Ishikawa (cell line): ENCODE measurements around the gene ARID4B.

ENCODE experiments used
- CEBPB ChIP-seq: IDR thresholded peaks from 2 replicates; pipeline ENCODE4 v1.6.1; 2012
- EP300 ChIP-seq: IDR thresholded peaks from 2 replicates; pipeline ENCODE4 v1.6.1; 2012; ENCODE audit warnings: borderline replicate concordance
- TCF12 ChIP-seq: IDR thresholded peaks from 2 replicates; pipeline ENCODE4 v1.6.1; 2012; ENCODE audit warnings: low read depth
- YY1 ChIP-seq: IDR thresholded peaks from 2 replicates; pipeline ENCODE4 v1.6.1; 2012; ENCODE audit warnings: low read depth
- ZBTB7A ChIP-seq: IDR thresholded peaks from 2 replicates; pipeline ENCODE4 v1.6.1; 2012; ENCODE audit warnings: low read depth
- TF ChIP-seq, protein P1 (sequence below): IDR thresholded peaks from 2 replicates; pipeline ENCODE4 v1.6.1; 2012; ENCODE audit warnings: low read depth, mild to moderate bottlenecking
- TF ChIP-seq, protein P2 (sequence below): IDR thresholded peaks from 2 replicates; pipeline ENCODE4 v1.6.1; 2012

DNA sequence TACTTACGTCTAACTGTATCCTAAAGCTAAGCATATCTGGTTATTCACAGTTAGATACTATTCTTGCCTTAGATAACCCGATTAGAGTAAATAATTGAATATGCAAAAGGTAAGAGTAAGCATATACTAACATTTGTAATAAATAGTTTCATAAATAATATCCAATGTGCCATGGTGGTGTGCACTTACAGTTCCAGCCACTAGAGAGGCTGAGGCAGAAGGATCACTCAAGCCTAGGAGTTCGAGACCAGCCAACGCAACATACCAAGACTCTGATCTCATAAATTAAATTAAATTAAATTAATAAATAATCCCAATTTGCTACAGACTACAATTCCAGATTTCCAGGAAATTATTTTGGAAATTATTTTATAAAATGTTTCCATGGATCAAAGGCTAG lies 12.2 kb downstream of the ARID4B start:
- TF ChIP-seq, protein P1, sequence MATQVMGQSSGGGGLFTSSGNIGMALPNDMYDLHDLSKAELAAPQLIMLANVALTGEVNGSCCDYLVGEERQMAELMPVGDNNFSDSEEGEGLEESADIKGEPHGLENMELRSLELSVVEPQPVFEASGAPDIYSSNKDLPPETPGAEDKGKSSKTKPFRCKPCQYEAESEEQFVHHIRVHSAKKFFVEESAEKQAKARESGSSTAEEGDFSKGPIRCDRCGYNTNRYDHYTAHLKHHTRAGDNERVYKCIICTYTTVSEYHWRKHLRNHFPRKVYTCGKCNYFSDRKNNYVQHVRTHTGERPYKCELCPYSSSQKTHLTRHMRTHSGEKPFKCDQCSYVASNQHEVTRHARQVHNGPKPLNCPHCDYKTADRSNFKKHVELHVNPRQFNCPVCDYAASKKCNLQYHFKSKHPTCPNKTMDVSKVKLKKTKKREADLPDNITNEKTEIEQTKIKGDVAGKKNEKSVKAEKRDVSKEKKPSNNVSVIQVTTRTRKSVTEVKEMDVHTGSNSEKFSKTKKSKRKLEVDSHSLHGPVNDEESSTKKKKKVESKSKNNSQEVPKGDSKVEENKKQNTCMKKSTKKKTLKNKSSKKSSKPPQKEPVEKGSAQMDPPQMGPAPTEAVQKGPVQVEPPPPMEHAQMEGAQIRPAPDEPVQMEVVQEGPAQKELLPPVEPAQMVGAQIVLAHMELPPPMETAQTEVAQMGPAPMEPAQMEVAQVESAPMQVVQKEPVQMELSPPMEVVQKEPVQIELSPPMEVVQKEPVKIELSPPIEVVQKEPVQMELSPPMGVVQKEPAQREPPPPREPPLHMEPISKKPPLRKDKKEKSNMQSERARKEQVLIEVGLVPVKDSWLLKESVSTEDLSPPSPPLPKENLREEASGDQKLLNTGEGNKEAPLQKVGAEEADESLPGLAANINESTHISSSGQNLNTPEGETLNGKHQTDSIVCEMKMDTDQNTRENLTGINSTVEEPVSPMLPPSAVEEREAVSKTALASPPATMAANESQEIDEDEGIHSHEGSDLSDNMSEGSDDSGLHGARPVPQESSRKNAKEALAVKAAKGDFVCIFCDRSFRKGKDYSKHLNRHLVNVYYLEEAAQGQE: no peak
- no peak for TF ChIP-seq CEBPB
- TF ChIP-seq TCF12: no peak
- TF ChIP-seq, protein P2, sequence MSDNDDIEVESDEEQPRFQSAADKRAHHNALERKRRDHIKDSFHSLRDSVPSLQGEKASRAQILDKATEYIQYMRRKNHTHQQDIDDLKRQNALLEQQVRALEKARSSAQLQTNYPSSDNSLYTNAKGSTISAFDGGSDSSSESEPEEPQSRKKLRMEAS: no peak
- TF ChIP-seq ZBTB7A: no peak
- no peak for TF ChIP-seq YY1
- no peak for TF ChIP-seq EP300
